OCI-LY3 (cell line): Measurements from ENCODE around the gene MDGA2.

Experiments used
- CTCF ChIP-seq: fragments of 200-600, 300-600 bp; sonication (generic); IDR thresholded peaks from 2 replicates; pipeline ENCODE4 v1.5.1; 2014; ENCODE audit warnings: antibody characterized with exemption, low read length, low read depth
- EZH2phosphoT487 ChIP-seq: fragments of 200-600 bp; shearing (Covaris generic); IDR thresholded peaks from 2 replicates; pipeline ENCODE4 v1.6.1; 2018; ENCODE audit warnings: antibody characterized with exemption, mixed run types, low read depth

GRCh38 chr14:47435331-47435965 lies 240.0 kb downstream of the MDGA2 start:
- no peak for TF ChIP-seq CTCF
- no peak for TF ChIP-seq EZH2phosphoT487
